Measurements from ENCODE around the gene PCDH7.

GRCh38 chr4:30725562-30725961 is 5.4 kb downstream of the PCDH7 start:
- TF ChIP-seq CTCF (IDR thresholded peaks at IDR 0.05), result no peak
- no peak for TF ChIP-seq POLR2A (IDR thresholded peaks at IDR 0.05)

All from thyroid gland (tissue), 4 donors.